NCI-H82 treated with DMSO at 0.1 percent for 48 hours (cell line): ENCODE data around the gene SDHAF3.
A peak's percentile ranks its signal among the peaks of the same experiment; 100 is the strongest.
"Not testable (repeated sequence)": the region's sequence is repeated elsewhere in the genome, so short reads cannot be mapped to it uniquely, and the experiment has no call there.

Experiments used
- DNase-seq: peaks from one replicate; lab custom pipeline; 2025; ENCODE audit not compliant: unreplicated experiment; lab: John Stamatoyannopoulos, UW

SDHAF3 gene

GRCh38 chr7:97123115-97123514, 5.6 kb downstream of the SDHAF3 start:
- not testable (repeated sequence) for DNase-seq

DNA sequence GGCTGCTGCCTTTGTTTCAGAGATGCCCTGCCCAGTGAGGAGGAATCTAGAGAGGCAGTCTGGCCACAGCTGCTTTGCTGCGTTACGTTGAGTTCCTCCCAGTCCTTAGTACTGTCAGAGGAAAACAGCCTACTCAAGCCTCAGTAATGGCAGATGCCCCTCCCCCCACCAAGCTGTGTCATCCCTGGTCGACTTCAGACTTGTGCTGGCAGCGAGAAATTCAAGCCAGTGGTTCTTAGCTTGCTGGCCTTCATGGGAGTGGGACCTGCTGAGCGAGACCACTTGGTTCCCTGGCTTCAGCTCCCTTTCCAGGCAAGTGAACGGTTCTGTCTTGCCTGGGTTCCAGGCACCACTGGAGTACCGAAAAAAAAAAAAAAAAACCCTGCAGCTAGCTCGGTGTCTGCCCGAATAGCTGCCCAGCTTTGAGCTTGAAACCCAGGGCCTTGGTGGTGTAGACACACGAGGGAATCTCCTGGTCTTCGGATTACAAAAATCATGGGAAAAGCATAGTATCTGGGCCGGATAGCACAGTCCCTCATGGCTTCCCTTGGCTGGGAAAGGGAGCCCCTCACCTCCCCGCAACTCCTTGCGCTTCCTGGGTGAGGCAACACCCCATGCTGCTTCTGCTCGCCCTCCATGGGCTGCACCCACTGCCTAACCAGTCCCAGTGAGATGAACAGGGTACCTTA, 9.1 kb downstream of the SDHAF3 start:
- DNase-seq: no peak

DNA sequence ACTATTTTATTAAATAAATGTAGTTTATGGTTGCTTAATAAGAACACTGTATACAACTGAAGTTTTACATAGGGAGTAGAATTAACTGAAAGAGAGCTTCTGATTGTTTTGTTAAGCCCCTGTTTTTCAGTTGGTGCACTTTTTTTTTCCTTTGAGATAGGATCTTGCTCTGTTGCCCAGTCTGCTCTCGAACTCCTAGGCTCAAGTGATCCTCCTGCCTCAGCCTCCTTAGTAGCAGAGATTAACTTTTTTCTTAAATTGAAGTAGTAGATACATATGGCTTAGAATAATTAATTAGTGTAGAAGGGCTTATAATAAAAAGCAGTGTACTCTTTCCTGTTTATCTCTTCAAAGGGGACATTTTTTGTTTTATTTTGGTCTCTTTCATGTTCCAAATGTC, 11.2 kb downstream of the SDHAF3 start:
- DNase-seq: no peak

- no peak for DNase-seq
Measured at GRCh38 chr7:97130417-97131139, 13.1 kb downstream of the SDHAF3 start.

DNA sequence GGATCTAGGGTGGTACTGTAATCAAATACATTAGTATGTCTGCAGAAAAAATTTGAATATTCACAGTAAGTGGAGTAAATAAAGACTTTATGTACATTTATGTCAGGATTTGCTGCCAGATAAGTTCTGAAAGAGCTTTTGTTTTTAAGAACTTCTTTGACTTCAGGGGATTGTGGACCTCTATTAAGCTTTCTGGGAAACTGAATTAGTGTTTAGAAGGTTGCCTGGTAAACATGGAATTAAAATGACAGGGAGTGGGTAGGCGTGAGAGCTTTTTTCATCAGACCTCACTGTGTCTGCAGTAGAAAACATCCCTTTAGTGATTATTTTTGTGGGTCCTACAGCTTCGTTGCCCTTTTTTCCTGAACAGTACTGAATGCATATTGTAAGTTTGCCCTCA, 15.7 kb downstream of the SDHAF3 start:
- DNase-seq: no peak

GRCh38 chr7:97138830-97139229, 21.3 kb downstream of the SDHAF3 start:
- no peak for DNase-seq

- no peak for DNase-seq
Measured at GRCh38 chr7:97145068-97145467, 27.6 kb downstream of the SDHAF3 start.

- no peak for DNase-seq
Measured at GRCh38 chr7:97149843-97150242, 32.3 kb downstream of the SDHAF3 start.

DNA sequence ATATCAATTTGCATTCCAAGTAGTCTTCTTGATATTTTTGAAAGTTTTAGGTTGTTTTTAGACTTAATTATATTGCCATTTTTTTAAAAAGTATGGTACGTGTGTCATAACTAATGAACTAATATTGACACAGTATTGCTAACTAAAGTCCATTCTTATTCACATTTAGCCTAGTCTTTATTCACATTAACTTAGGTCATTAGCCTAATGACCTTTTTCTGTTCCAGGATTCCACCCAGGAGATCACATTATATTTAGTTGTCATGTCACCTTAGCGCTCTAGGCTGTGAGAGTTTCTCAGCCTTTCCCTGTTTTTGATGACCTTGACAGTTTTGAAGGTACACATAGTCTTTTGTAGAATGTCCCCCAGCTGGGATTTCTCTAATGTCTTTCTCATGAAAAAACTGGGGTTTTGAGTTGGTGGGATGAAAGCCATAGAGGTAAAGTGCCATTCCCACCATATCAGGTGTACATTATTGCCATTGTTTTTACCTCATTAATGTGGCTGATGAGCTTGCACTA, 38.5 kb downstream of the SDHAF3 start:
- no peak for DNase-seq

DNA sequence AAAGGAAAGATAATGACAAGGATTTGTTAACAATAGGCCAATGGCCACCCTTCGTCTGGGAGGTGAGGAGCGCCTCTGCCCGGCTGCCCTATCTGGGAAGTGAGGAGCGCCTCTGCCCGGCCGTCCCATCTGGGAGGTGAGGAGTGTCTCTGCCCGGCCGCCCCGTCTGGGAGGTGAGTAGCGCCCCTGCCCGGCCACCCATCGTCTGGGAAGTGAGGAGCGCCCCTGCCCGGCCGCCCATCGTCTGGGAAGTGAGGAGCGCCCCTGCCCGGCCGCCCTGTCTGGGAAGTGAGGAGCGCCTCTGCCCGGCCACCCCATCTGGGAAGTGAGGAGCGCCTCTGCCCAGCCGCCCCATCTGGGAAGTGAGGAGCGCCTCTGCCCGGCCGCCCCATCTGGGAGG, 42.5 kb downstream of the SDHAF3 start:
- not testable (repeated sequence) for DNase-seq

- DNase-seq: not testable (repeated sequence)
Measured at GRCh38 chr7:97161609-97162008, 44.1 kb downstream of the SDHAF3 start.

DNA sequence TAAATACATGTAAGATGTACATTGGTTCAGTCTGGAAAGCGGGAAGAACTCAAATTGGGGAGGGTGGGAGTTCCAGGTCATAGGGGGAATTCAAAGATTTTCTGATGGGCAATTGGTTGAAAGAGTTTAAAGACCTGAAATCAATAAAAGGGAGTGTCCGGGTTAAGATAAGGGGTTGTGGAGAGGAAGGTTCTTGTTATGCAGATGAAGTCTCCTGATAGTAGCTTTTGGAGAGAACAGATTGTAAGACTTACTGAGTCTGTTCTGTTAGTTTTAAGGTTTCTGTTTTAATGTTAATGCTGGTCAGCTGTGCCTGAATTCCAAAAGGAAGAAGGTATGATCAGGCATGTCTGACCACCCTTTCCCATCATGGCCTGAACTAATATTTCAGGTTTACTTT, 48.8 kb downstream of the SDHAF3 start:
- DNase-seq: no peak

- no peak for DNase-seq
Measured at GRCh38 chr7:97167176-97167575, 49.7 kb downstream of the SDHAF3 start.

- no peak for DNase-seq
Measured at GRCh38 chr7:97167749-97168148, 50.3 kb downstream of the SDHAF3 start.

DNA sequence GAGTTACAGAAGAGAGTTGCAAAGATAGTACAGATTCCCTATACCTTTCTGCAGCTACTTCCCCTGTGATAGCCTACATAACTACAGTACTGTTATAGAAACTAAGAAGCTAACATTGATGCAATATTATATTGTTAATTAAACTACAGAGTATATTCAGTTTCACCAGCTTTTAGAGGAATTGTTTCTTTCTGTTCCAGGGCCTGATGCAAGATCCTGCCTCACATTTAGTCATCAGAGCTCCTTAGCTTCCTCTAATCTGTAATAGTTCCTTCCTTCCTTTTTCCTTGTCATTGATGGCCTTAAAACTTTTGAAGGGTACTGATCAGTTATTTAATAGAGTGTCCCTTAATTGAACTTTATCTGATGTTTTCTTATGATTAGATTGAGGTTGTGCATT, 56.8 kb downstream of the SDHAF3 start:
- no peak for DNase-seq

DNA sequence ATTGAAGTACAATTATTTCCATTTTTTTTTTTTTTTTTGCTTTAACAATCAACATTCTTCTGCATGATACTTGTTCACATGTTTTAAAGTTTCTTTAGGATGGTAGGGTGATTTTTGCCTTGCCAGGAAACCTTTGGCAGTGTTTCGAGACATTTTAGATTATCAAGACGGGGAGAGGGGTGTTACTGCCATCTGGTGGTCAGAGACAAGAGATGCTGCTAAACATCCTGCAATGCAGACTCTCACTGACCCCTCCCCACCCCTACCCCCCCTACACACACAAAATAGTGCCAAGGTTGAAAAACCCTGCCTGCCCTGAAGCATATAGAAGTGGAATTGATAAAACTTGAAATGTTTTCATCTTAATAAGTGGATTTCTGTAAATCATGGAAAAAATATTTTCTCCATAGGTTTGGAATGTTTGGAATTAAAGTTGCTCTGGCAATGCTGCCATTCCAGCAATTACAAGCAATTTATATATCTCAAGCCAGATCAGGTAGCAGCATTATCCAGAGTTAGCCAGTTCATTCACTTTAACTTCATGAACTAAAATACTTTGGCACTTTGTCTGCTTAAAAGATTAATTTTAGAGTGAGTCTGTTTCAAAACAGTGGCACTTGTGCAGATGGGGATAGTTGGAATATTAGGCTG, 62.1 kb downstream of the SDHAF3 start:
- DNase-seq: peak; percentile 17

DNA sequence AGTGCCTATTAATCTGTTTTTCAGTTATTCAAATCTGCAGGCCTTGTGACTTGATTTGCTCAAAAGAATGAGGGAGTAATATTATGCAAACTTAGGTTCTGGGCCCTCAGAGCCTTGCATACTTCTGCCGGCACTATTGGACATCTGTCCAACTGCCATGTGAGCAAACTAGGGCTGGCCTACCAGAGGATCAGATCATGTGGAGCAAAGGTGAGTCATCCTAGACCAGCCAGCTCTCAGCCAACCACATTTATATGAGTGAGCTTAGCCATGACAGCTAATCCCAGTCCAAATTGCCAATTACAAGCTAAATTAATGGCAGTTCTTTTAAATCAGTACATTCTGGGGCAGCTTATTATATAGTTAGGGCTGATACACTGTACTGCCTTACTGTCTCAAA, 69.6 kb downstream of the SDHAF3 start:
- DNase-seq: peak; percentile 43

GRCh38 chr7:97196174-97196573, 78.7 kb downstream of the SDHAF3 start:
- DNase-seq: not testable (repeated sequence)

GRCh38 chr7:97198596-97198995, 81.1 kb downstream of the SDHAF3 start:
- no peak for DNase-seq

GRCh38 chr7:97200018-97200417, 82.5 kb downstream of the SDHAF3 start:
- DNase-seq: no peak

GRCh38 chr7:97203957-97204356, 86.5 kb downstream of the SDHAF3 start:
- no peak for DNase-seq

- DNase-seq: no peak
Measured at GRCh38 chr7:97204821-97205220, 87.3 kb downstream of the SDHAF3 start.
